HG03039 (cell line): ENCODE data around the gene MRPS22.
"Not testable (repeated sequence)": the region's sequence is repeated elsewhere in the genome, so short reads cannot be mapped to it uniquely, and the experiment has no call there.

Experiments used
- ATAC-seq: cut with Tn5 transposase; IDR thresholded peaks from one replicate; pipeline ENCODE4 v1.9.1; 2021; ENCODE audit warnings: mild to moderate bottlenecking, moderate library complexity; ENCODE audit not compliant: unreplicated experiment

MRPS22 gene

DNA sequence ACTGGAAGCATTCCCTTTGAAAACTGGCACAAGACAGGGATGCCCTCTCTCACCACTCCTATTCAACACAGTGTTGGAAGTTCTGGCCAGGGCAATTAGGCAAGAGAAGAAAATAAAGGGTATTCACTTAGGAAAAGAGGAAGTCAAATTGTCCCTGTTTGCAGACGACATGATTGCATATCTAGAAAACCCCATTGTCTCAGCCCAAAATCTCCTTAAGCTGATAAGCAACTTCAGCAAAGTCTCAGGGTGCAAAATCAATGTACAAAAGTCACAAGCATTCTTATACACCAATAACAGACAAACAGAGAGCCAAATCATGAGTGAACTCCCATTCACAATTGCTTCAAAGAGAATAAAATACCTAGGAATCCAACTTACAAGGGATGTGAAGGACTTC, 9.1 kb upstream of the MRPS22 start:
- not testable (repeated sequence) for ATAC-seq

DNA sequence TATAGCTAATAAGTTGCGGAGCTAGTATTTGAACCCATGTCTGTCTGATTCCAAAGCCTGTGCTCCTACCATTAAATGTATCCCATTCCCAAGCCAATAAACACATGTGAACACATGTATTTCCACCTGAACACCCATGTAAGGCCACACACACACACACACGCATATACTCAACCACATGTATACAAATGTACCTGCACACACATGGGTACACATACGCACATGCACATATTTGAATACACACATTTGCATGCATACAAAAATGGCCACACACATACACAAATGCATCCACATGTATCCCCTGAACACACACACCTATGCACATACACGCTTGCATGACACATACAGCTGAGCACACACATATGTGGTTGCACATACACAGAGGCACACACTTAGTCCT, 5.4 kb upstream of the MRPS22 start:
- no peak for ATAC-seq

DNA sequence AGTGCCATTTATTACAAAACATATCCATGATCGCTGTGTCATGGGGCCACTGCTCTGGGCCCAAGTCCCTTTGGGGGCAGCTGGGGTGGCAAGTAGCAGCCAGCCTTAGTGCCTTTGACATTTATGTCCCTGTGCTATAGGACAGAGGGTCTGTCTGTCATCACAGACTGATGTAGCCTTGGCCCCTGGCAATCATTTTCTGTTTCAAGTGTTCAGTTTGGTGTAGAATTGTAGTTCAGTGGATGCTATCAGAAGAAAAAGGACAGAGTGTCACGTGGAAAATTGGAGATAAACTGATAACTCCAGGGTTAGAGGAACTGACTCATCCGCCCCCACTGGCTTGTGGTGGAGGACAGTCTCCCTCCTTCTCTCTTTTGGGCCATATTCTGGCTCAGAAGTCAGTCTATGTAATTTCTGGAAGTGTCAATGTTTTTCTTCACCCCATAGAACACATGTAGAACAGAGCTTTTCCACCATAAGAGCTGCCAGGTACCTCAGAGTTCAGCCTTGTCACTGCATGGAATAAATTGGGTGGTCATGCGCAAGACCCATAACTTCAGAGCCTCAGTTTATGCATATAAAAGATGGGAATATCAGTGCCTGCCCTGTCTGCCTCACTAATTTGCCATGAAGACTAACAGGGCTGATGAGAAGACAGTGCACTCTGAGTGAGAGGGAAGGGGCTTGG, 4.5 kb upstream of the MRPS22 start:
- ATAC-seq: no peak

DNA sequence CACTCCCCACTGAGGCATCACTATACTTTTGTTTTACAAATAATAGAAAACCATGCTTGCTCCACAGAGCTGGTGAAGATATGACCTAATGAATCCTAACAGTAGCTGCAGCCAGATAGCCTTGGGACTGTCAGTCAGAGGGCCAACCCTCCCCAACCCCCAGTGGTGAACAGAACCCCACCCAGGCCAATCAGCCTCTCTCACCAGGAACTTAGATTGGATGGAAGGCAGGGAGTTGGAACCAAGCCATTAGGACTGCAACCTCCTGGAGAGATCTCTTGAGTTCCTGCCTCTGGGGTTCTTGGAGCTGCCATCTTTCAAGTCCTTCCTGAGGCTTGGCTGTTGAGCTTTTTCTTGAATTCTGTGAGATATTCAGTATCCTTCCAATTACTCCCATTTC, 3.0 kb upstream of the MRPS22 start:
- no peak for ATAC-seq

DNA sequence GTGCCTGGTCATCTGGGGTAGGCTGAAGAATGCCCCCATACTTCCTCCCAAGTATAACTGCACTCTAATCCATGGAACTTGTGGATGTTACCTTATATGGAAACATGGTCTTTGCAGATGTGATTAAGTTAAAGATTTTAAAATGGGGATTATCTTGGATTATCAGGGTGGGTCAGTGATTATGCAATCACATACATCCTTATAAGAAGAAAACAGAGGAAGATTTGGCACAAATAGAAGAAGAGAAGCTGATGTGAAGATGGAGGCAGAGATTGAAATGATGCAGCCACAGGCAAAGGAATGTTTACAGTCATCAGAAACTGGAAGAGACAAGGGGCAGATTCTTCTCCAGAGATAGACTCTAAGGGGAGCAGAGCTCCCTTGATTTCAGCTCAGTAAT, 1.8 kb upstream of the MRPS22 start:
- no peak for ATAC-seq

DNA sequence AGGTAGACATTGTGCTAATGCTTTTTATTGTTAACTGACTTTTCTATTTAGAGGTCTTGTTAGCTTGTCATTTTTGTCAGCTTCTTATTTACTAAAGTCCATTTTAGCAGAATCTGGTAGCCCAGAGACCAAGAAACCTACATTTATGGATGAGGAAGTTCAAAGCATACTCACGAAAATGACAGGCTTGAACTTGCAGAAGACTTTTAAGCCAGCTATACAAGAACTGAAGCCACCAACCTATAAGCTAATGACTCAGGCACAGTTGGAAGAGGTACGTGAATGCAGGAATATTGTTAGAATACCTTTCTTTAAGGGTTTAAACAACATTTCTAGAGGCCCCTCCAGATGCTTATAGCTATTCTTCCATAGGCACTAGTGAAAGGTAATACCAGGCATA, 3.0 kb downstream of the MRPS22 start:
- ATAC-seq: no peak

DNA sequence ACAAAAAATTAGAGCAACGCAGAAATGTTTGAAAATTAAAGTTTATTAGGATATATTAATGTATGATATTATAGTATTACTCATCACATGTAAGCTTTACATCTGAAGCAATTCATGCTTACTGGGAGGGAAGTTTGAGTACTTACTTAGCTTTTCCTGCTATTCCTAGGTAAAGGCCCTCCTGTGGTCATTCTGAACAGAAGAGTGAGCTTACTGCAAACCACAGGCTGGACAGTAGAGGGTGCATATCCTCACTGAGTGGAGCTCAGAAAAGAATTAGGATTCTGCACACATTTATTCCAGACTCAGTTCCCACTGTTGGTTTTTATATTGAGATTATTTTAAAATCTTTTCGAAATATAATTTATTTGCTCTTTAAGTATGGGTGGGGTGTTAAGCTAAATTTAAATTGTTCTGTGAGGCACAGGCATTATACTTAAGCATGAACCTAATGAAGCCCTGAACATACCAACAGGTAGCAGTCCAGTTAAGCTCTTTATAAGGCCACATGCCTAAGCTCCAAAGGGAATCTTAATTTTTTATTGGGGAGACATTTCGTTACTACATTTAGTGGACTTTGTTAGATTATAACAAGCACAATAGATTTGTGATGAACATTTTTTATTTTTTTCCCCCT, 10.2 kb downstream of the MRPS22 start:
- no peak for ATAC-seq

DNA sequence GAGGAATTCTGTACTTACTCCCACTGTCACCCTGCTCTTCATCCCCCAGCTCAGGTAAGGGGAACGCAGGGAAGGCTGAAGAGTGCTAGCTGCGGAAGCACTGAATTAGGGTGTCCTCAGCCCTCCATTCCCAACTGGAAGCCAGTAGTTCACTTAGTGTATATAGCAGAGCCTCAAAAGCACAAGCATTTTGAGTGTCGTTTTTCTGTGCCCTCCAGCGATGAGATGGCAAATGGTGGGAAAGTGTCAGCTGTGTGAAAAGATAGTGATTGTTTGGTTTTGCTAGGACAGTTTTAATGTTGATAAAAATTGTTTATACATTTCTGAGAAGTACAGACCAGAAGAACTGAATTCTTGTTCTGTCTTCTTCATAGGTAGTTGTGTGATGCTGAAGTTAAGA, 10.8 kb downstream of the MRPS22 start:
- ATAC-seq: no peak

DNA sequence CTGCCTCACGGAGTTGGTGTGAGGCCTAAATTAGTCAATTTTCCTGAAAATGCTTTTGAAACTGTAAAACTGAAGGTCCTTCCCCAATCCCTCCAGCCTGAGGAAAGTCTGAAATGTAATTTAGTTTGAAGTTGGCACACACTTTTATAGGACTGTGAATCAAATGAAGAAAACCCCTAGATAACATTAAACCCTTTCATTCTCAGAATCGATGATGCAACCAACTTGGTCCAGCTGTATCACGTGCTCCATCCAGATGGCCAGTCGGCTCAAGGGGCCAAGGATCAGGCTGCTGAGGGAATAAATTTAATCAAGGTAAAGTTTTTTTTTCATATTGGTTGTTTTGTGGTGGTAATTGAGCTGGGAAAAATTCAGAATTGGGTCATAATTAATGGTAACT, 11.7 kb downstream of the MRPS22 start:
- ATAC-seq: no peak

DNA sequence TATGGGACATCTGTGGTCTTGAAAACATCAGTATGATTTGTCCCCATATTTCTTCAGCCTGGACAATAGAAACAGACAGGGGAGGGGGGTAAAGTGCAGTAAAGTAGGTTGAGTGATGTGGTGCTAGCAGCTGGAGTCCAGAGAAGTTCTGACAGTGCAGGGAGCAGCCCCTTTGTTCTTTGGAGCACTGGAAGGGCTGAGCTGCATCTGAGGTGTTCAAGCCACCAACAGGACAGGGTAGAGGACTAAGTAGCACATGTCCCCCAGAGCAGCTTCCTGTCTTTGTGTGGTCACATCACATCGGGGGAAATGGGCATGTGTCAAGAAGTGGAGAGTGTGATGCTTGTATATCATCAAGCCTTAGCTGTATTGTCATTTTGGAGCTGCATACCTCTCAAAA, 12.1 kb downstream of the MRPS22 start:
- no peak for ATAC-seq

DNA sequence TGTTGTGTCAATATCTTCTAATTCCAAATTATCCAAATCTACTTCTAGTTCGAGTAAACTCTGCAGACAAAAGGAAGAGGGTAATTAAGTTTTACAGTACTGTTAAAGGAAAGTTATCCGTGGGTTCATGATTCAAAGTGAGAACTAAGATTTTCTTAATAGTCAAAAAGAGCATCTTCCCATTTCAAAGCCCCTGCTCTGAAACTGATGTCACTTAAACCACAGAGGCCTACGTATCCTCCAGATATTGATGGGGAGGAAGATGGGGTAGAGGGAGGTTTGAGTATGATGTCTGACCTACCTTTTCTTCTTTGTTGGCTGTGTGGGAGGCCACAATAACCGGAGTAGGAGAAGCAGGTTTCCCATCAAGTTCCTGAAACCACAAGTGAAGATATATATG, 14.1 kb downstream of the MRPS22 start:
- peak; percentile 60 for ATAC-seq

DNA sequence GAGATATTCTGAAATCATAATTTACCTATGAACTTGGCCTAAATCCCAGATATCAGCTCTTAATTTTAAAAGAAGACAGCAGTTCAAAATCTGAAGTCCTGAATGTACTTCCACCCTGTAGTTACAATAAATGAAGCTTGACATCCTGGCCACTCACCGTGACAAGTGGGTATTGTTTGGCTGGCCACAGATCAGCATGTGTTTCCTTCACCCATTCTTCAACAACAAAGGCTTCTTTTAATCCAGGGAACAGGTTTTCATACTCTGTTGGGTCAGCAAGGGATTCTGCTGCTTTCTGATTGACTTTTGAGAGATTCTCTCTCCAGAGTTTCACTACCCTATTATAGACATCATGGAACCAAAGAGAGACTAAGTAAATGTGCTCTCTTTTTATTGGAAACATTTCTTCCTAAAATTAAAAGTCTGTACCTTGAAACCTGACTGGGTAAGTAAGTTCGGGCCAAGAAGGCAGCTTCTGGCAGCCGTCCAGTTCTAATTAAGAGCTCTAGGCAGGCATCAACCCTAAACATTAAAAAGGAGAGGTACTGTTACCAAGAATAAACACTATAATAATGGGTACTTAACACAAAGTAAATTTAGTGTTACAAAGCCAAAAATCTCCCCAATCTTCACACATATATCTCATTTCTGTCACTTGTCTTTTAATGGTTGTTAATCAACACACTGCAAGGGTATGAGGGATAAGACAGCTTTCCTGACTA, 15.2 kb downstream of the MRPS22 start:
- ATAC-seq: no peak

DNA sequence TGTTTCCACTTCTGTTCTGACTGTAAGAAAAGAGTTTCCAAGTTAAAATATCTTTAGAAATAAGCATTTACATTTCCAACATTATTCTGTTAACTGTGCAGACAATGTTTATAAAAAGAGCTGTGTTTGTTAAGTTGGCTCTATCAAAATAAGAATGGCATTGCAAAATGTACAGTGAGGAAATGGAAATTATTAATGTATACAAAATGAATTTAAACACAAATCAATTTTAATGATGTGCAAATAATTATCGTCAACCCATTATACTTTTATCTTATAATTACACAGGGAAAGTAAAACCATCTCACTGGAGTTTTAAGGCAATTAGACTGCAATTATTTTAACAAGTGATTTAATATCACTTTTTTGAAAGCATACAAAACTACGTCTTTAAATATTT, 17.5 kb downstream of the MRPS22 start:
- ATAC-seq: no peak

DNA sequence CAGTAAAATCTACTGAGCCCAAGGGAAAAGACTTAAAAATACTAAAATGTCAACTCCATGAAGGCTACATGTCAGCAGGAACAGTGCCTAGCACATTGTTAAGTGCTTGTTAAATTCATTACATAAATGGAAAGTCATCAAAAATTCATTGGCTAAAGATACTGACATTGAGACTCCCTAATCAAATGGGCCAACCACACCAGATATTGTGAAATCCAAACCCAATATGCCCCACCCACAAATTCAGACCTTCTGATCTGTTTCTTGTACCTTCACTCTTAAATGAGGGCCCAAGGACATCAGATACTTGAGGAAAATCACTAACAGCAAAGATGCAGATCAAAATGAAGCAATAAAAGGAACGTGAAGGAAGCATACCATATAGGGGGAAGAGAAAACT, 20.7 kb downstream of the MRPS22 start:
- no peak for ATAC-seq

DNA sequence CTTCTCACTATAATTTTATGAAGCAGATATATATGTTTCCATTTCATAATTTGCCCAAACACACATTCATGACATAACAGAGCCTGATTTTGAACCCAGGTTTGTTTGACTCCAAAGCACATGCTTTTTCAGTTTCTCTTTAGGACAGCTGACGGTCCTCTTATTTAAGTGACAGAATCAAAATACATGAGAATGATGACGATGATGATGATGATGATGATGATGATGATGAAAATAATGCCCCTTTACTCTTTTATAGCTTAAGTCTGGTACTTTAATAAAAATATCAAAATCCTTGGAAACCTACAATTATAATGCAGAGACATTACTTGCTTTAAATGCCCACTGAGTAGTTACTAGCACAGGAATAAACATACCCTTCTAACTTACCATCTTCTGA, 30.3 kb downstream of the MRPS22 start:
- no peak for ATAC-seq

DNA sequence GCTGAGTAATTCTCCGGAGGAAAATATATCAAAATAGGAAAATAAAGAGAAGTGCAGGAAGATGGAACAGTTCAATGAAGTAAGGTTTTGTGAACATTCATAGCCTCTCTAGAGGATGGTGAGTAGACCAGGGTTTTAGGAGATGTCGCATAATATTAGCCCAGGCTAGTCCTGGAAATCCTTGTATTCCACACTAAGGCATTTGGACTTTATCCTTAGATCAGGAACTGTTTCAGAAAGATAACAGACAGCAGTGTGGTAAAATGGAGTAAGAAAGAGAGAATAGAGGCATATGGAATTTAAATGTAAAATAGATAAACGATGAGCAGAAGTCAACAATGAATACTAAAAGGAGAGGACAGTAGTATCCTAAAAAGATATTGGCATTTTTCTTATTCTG, 33.6 kb downstream of the MRPS22 start:
- no peak for ATAC-seq

DNA sequence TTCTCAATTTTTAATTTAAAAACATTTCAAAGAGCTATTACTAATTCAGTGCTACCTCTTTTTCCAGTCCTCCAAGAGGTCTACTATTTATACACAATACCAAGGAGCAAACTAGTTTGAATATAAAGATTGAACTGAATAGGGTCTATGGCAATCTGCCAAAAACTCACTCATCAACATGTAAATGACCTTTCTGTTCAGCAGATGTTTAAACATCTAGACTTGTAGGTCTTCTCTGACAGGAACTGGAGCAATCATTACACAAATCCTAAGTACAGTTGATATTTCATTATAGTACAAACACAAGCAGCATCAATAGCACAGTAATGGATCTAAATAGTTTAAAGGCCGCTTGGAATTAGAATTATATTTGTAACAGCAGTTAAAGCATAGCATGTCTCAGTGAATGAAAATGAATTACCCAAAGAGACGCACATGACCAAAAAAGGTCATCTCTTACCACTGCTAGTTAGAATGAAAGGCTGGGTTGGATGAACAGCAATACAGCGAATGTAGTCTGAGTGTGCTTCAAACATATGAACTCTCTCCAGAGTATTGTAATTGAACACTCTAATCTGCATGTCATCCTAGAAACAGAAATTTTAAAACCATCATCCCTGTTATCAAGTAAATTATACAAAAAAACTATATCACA, 34.9 kb downstream of the MRPS22 start:
- ATAC-seq: no peak

DNA sequence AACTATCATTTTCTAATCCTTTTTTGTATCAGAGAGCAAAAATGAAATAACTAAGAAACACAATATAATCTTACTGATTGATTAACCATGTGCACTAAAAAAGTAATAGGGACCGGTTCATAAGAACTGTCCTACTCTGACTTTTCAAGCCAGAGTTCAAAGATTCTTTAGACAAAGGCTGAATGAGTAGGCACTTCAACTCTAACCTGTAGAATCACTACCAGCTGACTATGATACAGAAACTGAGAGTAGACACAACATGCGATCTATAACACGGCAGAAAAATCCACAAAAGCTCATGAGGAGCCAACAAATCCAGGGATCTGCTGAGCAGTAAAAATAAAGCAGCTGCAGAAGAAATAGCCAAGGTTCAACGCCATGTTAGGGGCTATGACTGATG, 36.8 kb downstream of the MRPS22 start:
- no peak for ATAC-seq

DNA sequence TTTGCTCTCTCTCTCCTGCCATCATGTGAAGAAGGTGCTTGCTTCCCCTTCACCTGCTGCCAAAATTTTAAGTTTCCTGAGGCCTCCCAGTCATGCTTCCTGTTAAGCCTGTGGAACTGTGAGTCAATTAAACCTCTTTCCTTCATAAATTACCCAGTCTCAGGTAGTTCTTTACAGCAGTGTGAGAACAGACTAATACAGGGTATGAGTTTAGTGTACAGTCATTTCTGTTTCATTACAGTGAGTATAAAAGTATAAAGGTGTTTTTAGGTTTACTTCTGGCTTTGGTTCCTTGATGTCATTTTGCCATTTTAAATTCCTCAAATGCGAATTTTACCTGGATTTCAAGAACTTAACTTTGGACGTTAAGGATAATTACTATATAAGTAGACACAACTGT, 38.5 kb downstream of the MRPS22 start:
- ATAC-seq: not testable (repeated sequence)

DNA sequence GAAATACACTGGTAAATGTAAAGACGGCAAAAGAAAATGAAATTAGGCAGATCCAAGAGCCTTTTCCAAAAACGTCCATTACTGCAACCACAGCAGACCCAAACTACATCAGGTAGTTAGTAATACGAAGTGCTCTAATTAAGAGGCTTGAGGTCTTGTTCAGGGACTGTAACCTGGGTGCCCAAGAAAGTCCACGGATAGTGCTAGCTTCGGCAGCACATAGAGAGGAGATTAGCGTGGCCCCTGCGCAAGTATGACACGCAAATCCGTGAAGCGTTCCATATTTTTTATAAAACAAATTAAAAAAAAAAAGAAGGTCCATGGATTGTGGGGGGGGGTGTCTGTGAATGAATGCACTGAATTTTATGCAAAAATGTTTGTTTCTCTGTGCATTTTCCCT, 44.3 kb downstream of the MRPS22 start:
- ATAC-seq: no peak

DNA sequence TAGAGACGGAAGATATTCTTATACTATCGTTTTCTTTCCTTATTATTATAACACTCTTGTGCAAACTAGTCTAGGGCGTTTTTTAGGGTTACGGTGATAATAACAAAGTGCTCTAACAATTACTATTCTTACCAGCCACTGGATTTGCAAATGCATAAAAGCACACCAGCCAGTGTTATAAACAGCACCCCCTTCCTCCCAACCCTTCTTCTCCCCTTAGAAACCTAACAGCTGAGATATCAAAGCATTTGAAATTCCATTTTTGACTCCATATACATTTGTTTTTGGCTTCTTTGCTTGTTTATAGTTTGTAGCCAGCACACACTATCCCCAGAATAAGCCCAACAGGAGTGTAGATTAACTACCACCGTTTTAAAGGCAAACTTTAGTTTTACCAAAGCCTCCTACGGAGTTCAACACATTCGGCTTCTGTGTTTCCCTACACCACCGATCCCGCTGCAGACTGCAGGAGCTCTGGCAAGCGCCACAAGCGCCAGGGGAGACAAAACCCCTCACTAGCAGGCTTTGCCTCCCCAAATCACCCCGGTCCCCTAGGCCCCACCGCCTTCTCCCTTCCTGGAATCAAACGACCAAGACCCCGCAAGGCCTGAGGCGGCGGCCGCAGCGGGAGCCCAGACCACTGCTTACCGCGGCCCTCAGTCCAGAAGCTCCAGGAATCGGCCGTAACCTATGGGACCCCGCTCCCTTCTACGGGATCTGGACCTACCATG, 45.2 kb downstream of the MRPS22 start:
- ATAC-seq: no peak
